Gastroesophageal sphincter (tissue), 3 donors: ENCODE data around the gene CLMP.

Experiments used
- EP300 ChIP-seq: sonication (generic); formaldehyde crosslinking; IDR thresholded peaks from one replicate; pipeline ENCODE4 v1.6.1; 2017; ENCODE audit warnings: antibody characterized with exemption, mild to moderate bottlenecking
- POLR2A ChIP-seq, 2 donors: fragments of 450-650 bp; IDR thresholded peaks; one replicate each; pipeline ENCODE4 v1.6.1; 2017; ENCODE audit warnings: antibody characterized with exemption in 2 of 2, mild to moderate bottlenecking in 2 of 2, moderate library complexity in 1 of 2
- TF ChIP-seq, protein P1 (sequence below), 4 experiments: fragments of 200-600 bp in 2 of 4; fragments of 450-650 bp in 2 of 4; sonication (generic) in 1 of 4; IDR thresholded peaks; one replicate each; pipeline ENCODE4 v1.5.1; 2017 to 2019; ENCODE audit warnings: antibody characterized with exemption in 4 of 4, mild to moderate bottlenecking in 2 of 4, moderate library complexity in 2 of 4

DNA sequence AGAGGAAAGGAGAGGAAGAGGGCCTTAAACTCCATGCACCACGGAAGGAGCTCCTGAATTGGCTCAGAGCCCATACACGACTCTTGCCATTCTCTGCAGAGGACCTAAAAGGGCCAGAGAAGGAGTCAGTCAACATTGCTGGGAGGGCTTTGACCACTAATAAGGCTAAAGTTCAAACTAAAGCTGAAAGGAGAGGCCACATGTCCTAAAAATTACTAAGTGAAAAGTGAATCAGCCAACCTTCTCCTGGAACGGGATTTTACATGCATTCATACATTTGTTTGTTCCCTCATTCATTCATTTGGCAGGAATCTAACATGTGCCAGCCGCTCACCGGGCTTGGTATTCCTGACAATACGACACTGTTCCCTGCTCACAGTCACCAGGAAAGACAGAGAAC lies 10.5 kb downstream of the CLMP start:
- TF ChIP-seq POLR2A (IDR thresholded peaks at IDR 0.05) = no peak
- TF ChIP-seq, protein P1, sequence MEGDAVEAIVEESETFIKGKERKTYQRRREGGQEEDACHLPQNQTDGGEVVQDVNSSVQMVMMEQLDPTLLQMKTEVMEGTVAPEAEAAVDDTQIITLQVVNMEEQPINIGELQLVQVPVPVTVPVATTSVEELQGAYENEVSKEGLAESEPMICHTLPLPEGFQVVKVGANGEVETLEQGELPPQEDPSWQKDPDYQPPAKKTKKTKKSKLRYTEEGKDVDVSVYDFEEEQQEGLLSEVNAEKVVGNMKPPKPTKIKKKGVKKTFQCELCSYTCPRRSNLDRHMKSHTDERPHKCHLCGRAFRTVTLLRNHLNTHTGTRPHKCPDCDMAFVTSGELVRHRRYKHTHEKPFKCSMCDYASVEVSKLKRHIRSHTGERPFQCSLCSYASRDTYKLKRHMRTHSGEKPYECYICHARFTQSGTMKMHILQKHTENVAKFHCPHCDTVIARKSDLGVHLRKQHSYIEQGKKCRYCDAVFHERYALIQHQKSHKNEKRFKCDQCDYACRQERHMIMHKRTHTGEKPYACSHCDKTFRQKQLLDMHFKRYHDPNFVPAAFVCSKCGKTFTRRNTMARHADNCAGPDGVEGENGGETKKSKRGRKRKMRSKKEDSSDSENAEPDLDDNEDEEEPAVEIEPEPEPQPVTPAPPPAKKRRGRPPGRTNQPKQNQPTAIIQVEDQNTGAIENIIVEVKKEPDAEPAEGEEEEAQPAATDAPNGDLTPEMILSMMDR (IDR thresholded peaks at IDR 0.05) = no peak
- TF ChIP-seq EP300 = no peak
